ENCODE data around the gene CEP112.
A peak's percentile ranks its signal among the peaks of the same experiment; 100 is the strongest.

Gene CEP112

GRCh38 chr17:66191593-66192377 is at the start of gene CEP112:
TSS of gene CEP112 (minus strand) at chr17:66192133.
- peak; percentile 56 to 80 (median 66) for DNase-seq (ENCODE audit: low read depth in 4 of 4, low spot score in 1 of 4)

GRCh38 chr17:66240630-66241029 is 48.7 kb upstream of the CEP112 start:
- no peak for DNase-seq (ENCODE audit: low read depth in 4 of 4, low spot score in 1 of 4)

GRCh38 chr17:66240013-66240412 is 48.1 kb upstream of the CEP112 start:
- DNase-seq (ENCODE audit: low read depth in 4 of 4, low spot score in 1 of 4), result no peak

GRCh38 chr17:66235377-66235994 is 43.6 kb upstream of the CEP112 start:
- DNase-seq (ENCODE audit: low read depth in 4 of 4, low spot score in 1 of 4), result no peak

GRCh38 chr17:66234611-66235010 is 42.7 kb upstream of the CEP112 start:
- DNase-seq (ENCODE audit: low read depth in 4 of 4, low spot score in 1 of 4), result no peak

GRCh38 chr17:66233023-66233753 is 41.3 kb upstream of the CEP112 start:
- DNase-seq (ENCODE audit: low read depth in 4 of 4, low spot score in 1 of 4), result no peak

GRCh38 chr17:66230922-66231591 is 39.1 kb upstream of the CEP112 start:
- DNase-seq (ENCODE audit: low read depth in 4 of 4, low spot score in 1 of 4), result no peak

- DNase-seq (ENCODE audit: low read depth in 4 of 4, low spot score in 1 of 4), result no peak
Observed at GRCh38 chr17:66229783-66230538, 38.0 kb upstream of the CEP112 start.

- DNase-seq (ENCODE audit: low read depth in 4 of 4, low spot score in 1 of 4), result no peak
Observed at GRCh38 chr17:66228887-66229782, 37.2 kb upstream of the CEP112 start, which contains the start of gene APOH. TSS of gene APOH (minus strand) at chr17:66229415. CDS start at chr17:66229379, 36 bp downstream.

- DNase-seq (ENCODE audit: low read depth in 4 of 4, low spot score in 1 of 4), result no peak
Observed at GRCh38 chr17:66227212-66228045, 35.5 kb upstream of the CEP112 start.

- no peak for DNase-seq (ENCODE audit: low read depth in 4 of 4, low spot score in 1 of 4)
Observed at GRCh38 chr17:66222798-66223350, 30.9 kb upstream of the CEP112 start.

- DNase-seq (ENCODE audit: low read depth in 4 of 4, low spot score in 1 of 4), result no peak
Observed at GRCh38 chr17:66221755-66222530, 30.0 kb upstream of the CEP112 start.

- no peak for DNase-seq (ENCODE audit: low read depth in 4 of 4, low spot score in 1 of 4)
Observed at GRCh38 chr17:66221343-66221742, 29.4 kb upstream of the CEP112 start.

GRCh38 chr17:66220079-66220835 is 28.3 kb upstream of the CEP112 start:
- no peak for DNase-seq (ENCODE audit: low read depth in 4 of 4, low spot score in 1 of 4)

- no peak for DNase-seq (ENCODE audit: low read depth in 4 of 4, low spot score in 1 of 4)
Observed at GRCh38 chr17:66215529-66215911, 23.6 kb upstream of the CEP112 start.

- DNase-seq (ENCODE audit: low read depth in 4 of 4, low spot score in 1 of 4), result no peak
Observed at GRCh38 chr17:66214884-66215528, 23.1 kb upstream of the CEP112 start.

Data from stimulated activated CD4-positive, alpha-beta T cell treated with anti-CD3 and anti-CD28 coated beads, Interleukin-1b, Interleukin-23, amount 100 ng/mL, for 24 hours (primary cell).